Activated CD8-positive, alpha-beta memory T cell treated with anti-CD3 and anti-CD28 coated beads, Interleukin-2, amount 50 U/mL, for 1 hour (primary cell): ENCODE data around the gene SEPSECS.

ENCODE experiments used
- DNase-seq: peaks from one replicate; pipeline ENCODE4 v3.0.0-alpha.2; 2020; ENCODE audit errors: extremely low read depth

SEPSECS gene

DNA sequence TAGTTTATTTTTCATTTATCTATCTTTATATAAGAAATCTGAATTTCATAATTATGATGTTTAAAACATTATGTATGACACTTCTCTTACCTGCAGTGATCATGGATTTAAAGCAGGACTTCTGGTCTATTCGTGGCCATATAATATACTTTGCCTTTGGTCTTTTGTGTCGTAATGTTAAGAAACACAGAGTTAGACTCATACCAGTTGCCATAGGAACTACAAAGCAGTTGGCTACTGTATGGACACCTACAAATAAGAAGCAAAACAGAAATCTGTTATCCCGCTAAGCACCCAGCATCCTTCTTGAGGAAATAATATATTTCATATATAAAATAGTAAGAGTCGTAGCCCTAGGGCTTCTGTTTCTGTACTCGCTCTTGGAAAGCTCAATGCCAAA, 4.3 kb downstream of the SEPSECS start:
- DNase-seq: no peak

DNA sequence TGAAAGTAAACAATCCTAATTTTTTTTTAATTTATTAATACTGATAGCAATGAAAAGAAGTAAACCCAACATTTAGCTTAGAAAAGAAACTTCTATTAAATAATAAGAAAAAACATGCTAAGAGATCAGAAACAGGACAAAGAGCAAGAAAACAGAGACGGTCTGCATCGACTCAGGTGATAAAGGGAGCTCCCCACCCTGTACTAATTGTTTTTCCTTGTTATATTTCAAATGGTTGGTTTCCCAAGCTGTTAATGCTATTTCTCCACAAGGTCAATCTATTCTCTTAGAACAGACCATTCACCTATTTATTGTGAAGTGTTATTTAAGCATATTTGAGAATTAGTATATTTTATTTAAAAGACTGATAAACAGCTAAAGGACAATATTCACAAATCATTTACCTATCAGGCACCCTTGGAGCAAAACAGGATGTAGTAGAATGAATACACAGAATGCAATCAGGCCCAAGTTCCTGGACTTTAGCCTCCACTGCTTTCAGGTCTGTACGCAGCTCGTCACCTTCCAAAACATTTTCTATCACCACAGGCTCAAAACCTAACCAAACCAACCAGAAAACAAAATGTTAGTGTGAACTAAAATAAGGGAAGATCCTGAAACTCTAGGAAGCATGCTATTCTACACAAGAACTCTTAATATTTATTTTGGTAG, 5.5 kb downstream of the SEPSECS start:
- DNase-seq: no peak

DNA sequence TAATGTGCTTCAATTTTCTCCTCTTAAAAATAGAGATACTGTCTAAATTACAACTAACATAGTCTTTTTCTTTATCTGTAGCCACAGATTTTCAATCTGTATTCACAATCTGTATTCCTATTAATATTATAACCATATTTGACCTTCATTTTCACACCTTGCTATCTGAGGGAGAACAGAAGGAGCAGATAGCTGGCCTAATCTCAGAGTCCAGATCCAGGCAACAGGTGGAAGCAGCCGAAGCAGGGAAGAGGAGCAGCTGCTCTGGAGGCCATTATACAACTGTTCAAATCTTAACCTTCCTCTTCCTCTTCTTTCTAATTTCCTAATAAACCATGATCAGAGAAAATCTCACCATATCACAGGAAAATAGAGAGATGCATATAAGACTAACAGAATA, 14.2 kb downstream of the SEPSECS start:
- DNase-seq: no peak

DNA sequence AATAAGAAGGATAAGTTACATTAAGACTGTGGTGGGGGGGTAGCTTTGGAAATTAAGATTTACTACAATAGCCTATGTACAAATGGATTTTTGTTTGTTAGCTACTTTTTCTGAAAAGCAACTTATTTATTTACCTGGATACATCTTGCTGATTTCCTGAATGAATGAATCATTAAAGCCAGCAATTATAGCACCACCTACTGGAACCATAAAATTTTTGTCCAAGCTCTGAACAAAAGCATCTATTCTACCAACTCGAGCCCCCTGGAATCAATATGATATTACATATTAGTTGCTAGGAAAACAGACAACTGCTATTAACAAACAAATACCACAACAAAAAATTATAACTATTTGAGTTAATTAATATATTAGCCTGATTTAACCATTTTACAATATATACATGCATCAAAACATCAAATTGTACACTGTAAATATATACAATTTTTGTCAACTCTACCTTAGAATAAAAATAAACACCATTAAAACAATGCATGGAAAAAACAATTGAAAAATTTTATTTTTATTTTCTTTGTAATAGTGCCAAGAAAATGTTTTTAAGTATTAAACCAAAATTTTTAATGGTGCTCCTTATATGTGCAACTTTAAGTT, 15.3 kb downstream of the SEPSECS start:
- DNase-seq: no peak

DNA sequence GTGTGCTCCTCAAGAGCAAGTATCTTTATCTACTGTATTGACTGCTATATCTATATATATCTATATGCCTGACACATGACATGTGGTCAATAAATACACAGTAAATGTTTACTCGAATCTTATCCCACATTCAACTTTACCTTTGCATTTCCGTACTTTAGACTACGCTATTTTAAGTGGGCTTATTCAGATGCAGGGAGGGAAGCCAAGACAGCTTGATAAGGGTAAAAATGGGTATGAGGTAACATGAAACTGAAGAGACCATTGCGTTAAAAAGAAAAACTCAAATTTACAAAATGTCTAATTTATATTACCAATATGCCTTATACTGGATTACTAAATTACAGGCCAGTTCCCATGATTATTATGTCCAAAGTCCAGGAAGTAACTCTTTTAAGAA, 17.8 kb downstream of the SEPSECS start:
- no peak for DNase-seq

DNA sequence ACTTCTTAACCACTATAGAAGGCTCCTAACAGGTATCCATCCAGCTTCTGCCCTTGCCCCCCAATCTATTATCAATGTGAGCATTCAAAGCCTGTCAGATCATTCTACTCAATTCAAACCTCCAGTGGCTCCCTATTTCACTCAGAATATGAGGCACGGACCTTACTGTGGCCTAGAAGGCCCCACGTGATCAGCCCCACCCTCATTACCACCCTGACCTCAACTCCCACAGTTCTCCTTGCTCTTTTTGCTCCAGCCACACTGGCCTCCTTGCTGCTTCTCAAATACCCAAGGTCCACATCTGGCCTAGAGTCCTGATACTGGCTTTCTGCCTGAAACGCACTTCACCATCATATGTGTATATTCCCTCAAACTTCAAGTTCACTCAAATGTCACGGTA, 18.7 kb downstream of the SEPSECS start:
- DNase-seq: no peak

DNA sequence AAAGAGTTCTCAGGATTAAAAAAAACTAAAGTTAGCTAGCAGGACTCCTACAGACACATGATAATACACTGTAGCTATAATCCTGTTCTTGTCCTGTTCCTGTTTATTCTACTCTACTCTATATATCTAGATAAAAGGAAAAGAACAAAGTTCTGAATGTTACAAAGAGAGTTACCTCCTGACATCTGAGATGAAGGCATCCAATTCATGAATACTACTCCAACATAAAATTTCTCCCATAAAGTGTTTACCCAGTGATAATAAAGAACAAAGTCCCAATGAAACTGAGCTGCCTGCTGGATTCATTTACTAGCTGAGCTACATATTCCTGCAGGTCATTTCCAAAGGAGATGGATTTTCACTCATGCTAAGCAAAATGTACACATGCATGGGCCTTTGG, 27.1 kb downstream of the SEPSECS start:
- DNase-seq: no peak

DNA sequence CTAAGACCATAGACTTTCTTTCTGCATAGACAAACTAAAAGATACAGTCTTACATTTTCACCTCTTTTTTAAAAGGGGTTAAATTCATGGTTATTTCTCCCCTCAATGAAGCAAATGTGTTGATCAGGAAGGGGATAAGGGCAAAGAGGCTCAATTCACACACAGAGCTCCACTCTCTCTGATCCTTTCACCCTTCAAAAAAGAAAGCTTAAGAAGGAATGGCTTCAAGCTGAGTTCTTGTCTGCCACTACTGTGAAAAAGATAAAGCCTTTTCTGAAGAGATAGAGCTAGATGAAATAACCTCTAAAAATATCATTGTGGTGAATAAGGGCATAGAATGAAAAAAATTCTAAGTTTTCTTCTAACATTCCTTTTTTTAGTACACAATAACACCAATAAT, 28.3 kb downstream of the SEPSECS start:
- no peak for DNase-seq

DNA sequence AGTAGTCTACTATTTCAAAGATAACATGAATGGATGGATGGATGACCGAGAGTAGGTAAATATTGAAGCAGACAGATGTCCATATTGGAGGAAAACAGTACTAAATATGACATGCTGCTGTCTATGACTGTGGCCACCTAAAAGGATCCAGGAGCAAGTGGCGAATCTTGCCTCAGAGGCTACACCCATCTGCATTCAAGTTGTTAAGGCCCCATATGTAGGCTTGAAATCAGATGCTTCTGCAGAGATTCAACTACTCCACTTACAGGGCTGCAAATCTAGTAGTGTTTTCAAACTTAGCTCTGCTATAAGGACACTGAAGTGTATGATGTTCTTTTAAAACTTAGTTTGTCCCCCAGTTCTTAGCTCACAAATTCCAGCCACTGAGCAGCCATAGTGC, 28.9 kb downstream of the SEPSECS start:
- no peak for DNase-seq

DNA sequence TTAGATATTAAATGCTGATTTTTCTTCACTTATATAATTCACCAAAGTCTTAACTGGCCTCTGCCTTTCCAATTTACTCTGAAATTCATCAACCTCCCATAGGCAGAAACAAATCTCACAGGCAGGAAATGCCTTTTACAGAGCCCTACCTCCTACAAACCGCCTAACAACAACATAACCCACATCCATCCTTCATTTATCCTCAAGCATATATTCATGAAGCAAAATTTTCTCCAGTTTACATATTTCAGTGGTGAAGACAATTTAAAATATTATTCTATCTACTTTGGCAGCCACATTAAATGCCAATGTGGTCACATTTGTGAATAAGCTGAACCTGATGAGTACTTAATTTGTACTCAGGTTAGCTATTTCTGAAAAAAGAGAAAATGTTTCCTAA, 30.3 kb downstream of the SEPSECS start:
- DNase-seq: no peak

DNA sequence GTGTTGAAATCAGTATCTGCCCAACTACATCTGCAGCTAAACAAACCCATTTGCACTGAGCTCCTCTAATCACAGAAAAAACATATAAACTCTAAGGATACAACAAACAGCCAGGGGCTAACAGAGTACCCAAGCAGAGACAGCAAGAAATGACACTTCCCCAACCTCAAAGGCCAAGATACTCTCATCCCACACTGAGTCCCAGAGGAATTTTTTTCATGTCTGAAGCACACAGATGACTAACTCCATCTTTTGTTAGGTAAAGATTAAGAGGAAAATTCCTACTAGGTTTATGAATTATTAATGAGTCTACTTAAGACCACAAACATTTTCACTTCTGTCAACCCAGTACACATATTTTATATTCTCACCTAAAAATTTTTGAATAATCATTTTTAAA, 31.6 kb downstream of the SEPSECS start:
- DNase-seq: no peak

DNA sequence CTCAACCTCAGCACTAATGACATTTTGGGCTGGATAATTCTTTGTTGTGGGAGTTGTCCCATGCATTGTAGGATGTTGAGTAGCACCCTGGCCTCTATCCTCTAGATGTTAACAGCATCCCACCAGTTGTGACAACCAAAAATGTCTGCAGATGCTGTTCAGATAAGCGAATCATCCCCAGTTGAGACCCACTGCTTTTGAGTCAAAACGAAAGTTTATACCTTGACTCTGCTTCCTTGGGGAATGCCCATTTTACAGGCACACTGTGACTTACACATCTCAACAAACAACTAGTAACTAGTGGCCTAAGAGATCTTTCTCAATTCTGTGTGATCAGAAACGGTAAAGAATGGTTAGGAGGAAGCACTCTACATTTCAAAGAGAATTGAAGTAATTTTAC, 37.0 kb downstream of the SEPSECS start:
- no peak for DNase-seq

DNA sequence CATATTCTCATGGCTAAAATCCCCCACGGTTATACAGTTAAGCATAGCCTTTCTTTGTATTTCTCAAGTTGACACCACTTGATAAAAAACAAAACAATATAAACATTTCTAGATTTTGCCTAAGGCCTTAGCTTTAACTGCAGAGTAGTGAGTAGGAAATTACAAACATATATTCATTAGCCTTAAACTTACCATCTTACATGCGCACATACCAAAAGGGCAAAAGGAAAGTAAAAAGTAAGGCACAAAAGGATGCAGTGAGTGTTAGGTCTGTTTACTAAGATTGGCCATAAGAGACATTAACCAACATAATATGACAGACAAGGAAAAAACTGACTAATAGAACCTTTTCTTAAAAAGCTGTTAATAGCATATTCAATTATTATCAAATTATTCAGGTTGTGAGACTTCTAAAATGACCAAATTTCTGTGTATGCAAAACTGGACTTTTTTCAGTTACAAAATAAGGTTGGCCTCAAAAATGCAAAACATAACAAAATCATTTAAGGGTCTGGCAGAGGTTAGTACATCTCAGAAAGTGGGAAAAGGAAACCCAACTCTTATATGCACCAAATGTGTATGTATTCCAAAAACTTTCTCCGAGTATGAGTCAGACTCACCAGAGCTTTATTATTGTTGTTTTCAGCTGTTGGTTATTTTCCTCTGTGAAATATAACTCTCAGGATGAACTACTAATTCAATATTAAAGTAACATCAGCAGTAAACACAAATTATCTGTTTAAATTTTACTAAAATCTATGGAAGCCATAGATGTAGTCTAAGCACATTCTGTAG, 39.9 kb downstream of the SEPSECS start:
- no peak for DNase-seq

DNA sequence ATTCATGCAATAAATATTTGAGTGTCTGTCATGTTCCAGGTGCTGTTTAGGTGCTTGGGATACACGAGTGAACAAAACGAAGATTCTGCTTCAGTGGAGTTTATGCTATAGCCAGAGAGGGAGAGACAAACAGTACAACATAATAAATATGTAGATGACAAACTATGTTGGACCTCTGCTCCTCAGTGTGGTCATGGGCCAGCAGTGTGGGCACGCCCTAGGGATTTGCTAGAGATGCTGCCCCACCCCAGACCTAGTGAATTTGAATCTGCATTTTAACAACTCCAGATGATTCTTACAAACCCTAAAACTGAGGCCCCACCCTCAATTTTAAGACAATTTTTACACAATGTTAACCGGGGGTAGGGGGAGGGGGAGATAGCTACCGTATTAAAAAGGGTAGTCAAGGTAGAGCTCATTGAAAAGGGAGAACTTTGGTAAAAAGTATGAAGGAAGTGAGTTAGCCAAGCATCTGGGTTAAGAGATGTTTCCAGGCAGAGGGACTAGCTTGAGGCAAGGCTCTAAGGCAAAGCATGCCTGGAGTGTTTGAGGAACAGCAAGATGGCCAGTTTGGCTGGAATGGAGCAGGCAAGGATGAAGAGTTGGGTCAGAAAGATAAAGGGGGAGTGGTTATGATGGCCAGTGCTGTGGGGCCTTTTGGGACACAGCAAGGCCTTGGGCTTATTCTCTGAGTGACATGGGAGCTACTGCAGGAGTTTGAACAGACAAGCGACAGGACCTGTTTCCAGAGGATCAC, 42.4 kb downstream of the SEPSECS start:
- no peak for DNase-seq

DNA sequence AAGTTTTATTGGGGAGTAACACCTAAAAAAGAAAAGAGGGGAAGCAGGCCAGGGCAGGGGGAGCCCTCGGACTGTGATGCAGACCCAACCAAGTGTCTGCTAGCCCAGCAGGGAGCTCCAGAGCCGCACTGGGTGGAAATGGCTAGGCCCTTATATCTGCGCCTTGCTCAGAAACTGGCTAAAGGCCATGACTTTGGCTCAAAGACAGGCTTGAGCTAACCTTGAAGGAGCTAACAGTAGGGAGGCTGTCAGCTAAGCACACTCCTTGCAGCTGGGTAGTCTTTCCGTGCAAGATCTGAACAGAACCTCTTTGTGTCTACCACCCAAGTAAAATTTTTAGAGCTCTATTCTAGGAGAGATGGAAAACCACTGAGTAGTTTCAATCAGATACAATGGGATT, 43.0 kb downstream of the SEPSECS start:
- DNase-seq: no peak

DNA sequence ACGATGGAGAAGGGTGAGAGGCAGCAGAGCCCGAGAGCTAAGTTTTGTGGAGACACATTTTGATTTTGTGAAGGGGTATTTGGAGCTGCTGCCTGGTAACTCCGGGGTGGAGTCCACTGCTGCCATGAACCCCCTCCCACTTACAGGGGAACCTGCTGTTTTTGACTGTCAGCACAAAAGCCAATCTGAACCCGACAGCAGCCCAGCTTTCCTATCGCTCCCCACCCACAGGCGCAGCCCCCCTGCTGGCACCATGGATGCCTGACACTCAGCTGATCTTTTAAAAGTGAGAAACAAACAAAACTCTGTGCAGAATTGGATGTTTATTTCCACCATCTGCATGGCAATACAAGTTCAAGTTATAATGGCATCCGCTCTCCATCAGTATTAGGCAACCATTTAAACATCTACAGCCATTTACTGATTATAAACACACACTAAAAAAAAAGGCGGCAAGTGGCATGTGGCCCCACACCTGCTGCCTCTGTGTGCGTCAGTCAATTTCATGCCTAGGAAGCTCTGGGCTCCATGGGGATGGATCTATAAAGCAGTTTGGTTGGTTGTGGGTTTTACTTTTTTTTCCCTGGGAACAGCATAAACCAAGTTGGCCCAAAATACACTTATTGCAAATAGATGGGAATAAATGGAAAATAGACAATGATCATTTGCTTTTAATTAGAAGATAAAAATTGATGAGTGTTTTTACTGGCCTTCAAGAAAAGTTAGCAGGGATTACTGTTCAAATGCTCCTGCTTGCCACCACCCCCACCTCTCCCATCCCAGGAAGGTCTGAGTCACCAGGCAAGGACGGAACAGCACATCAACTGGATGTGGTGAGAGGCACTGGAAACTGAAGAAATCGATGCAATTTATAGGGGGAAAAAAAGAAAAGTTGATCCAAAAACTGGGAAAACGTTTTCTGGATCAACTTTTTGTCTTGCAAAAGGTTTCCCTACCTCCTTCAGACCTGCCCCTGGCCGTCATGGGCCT, 46.0 kb downstream of the SEPSECS start:
- no peak for DNase-seq

DNA sequence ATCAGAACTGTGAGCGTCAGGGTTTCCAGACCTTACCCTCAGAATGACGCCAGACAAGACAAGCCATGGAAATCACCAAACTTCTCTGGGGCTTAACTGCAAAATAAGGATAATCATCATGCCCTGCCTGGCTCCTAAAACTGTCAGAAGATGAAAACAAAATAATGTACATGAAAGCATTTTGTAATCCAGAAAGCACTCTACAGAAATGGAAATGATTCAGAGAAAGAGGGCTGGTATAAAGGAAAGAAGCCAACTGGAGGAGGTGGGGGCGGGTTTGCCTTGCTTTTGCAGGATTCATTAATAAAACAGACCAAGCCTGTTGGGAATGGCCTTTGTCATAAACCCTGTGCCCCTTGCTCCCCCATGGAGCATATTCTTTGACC, 47.3 kb downstream of the SEPSECS start:
- no peak for DNase-seq

DNA sequence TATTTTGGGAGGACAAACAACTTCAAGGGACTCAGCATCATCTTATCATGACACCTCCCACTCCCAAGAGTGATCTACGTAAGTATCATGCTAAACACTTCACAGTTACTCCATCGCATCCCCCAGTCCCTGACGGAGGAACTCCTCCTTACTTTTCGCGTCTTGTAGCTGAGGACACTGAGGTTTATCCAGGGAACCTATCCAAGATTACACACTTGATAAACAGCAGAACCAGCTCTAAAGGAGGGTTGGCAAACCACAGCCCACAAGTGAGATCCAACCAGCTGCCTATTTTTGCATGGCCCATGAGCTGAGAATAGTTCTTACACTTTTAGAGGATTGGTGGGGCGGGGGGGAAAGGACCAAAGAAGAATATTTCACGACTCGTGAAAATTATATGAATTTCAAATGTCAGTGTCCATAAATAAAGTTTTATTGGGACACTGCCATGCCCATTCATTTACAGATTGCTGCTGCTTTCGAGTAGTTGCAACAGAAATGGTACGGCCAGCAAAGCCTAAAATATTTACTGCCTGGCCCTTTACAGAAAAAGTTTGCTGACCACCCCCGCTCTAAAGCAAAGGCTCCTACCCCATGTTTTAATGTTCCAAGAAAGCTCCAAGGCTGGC, 47.8 kb downstream of the SEPSECS start:
- DNase-seq: no peak

DNA sequence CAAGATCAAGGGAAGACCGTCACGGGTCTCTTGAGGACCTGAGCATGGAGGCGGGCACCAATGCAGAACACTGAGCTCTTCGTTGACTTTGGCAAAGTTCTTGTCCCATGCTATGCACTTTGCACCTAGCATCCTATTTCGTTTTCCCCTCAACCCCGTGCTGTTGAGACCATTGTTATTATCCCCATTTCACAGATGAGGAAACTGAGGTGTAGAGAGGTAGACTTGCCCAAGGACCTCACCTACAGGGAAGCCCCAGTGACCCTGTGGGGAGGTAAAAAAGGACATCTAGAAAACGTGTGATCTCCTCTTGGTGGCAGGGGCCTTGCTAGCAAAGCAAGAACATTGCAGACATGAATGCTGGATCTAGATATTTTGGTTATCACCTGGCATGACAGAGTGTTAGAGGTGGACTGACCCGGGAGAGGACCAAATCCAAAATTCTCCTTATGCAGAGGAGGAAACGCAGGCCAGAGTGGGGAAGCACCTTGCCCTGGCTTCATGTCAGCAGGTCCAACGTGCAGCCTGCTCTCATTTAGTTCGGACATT, 48.5 kb downstream of the SEPSECS start:
- no peak for DNase-seq

DNA sequence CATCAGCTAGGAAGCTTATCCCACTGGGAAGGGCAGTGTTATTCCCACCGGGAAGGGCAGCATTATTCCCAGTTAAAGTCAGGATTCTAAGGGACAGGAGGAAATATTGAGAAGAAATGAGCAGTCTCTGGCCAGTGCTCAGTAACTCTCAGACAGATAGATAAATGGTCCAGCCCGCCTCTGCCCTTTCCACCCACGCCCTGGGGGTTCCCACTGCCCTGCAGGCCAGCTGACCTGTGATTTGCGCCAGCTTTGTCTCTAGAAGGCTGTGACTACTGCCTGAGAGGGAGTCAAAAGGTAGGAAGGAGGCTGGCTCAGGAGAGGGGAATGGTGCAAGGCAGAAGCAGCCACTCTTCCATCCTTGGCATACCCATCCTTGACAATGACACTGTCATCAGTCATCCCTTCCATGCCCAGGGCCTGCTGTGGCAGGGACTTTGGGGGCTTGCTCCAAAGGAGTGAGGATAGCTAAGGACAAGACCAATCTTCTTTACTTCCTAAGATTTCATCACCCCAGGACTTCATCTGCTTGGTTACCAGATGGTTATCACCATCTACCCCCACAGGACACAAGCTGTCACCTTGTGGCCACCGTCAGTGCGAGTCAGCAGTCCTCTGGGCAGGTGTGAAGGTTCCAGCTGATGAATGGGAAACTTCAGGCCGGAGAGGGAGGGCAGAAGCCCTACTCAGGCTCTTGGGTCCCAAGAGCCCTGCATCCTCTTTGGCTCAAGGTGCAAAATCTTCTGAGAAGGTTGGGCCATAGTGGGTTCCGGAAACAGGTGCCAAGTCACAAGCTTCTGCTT, 49.5 kb downstream of the SEPSECS start:
- DNase-seq: no peak
